ENCODE measurements around the gene SURF6. TPM values are rescaled to one million over a fixed set of nuclear protein-coding genes. Genes with fewer than 3 reads are reported as not detected.
A peak's percentile ranks its signal among the peaks of the same experiment; 100 is the strongest.

The SURF6 gene
- total RNA-seq, 3 donors from 2014 or later (not counting 1 experiment from before 2014, with no cell fraction given) = 13.8 to 23.5 (median 21.3) TPM

DNA sequence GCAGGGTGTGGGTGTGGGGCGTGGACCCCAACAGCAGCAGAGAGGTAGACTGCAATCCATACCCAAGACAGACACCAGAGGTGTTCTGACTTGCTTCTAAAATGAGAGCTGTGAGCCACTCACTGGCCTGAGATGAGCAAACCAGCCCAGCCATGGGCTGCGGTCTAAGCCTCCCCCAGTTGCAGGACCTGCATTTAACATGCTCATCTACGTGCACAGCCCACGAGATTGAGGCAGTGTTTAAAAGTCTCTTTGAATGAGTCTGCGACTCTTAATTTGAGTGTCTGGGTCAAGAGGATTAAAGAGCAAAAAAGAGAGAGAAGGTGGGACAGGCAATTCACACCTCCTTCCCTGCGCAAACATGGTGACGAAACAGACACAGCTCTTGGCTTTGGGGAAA, 33.9 kb upstream of the SURF6 start:
- DNase-seq (peak in 1 of 2 donors; percentile 59), ATAC-seq (no peak)
- WGBS (ENCODE audit: insufficient coverage) = 77% methylated on average over 7 of the region's 7 CpGs
- H3K27me3 Mint-ChIP-seq (ENCODE audit: low read depth in 2 of 2) = no peaks in the 10 kb centered on the region
- intact Hi-C loops (cut with micrococcal nuclease) = loop anchor here (2.0 to 10.0 kb wide), 2 partner anchors 13 to 185 kb away; partner anchors contain the start of genes SURF1 and SURF2
- Histone ChIP-seq H3K4me1 (ENCODE audit: control insufficient read depth, insufficient read depth, low read length) (peaks cover 77% of the 10 kb centered on the region), H3K4me3 (ENCODE audit: low read length) (no peak overlapping the region), H3K36me3 (ENCODE audit: control insufficient read depth, insufficient read depth, low read length) (peaks cover 38% of the 10 kb centered on the region), H3K27me3 (ENCODE audit: control insufficient read depth, insufficient read depth, low read length) (no peaks in the 10 kb centered on the region), H3K9me3 (ENCODE audit: control insufficient read depth, insufficient read depth, low read length) (no peaks in the 10 kb centered on the region), H3K27ac (ENCODE audit: low read length) (peak overlapping the region; percentile 89)
- TF ChIP-seq, protein P1, sequence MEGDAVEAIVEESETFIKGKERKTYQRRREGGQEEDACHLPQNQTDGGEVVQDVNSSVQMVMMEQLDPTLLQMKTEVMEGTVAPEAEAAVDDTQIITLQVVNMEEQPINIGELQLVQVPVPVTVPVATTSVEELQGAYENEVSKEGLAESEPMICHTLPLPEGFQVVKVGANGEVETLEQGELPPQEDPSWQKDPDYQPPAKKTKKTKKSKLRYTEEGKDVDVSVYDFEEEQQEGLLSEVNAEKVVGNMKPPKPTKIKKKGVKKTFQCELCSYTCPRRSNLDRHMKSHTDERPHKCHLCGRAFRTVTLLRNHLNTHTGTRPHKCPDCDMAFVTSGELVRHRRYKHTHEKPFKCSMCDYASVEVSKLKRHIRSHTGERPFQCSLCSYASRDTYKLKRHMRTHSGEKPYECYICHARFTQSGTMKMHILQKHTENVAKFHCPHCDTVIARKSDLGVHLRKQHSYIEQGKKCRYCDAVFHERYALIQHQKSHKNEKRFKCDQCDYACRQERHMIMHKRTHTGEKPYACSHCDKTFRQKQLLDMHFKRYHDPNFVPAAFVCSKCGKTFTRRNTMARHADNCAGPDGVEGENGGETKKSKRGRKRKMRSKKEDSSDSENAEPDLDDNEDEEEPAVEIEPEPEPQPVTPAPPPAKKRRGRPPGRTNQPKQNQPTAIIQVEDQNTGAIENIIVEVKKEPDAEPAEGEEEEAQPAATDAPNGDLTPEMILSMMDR (IDR thresholded peaks at IDR 0.05) = no peak
- H3K4me1 Mint-ChIP-seq = peaks cover 65 to 69% of the 10 kb centered on the region in 2 donors
- peak overlapping the region; percentile 85 for H3K4me3 Mint-ChIP-seq
- no peaks in the 10 kb centered on the region for H3K9me3 Mint-ChIP-seq
- H3K27ac Mint-ChIP-seq = peak overlapping the region; percentile 90 to 96
- H3K36me3 Mint-ChIP-seq = no peaks in the 10 kb centered on the region

GRCh38 chr9:133369422-133369821, 33.4 kb upstream of the SURF6 start:
- H3K27ac Mint-ChIP-seq = peak overlapping the region; percentile 90 to 96
- Histone ChIP-seq H3K27me3 (ENCODE audit: control insufficient read depth, insufficient read depth, low read length) (no peaks in the 10 kb centered on the region), H3K9me3 (ENCODE audit: control insufficient read depth, insufficient read depth, low read length) (no peaks in the 10 kb centered on the region), H3K36me3 (ENCODE audit: control insufficient read depth, insufficient read depth, low read length) (peaks cover 41% of the 10 kb centered on the region), H3K4me1 (ENCODE audit: control insufficient read depth, insufficient read depth, low read length) (peaks cover 72% of the 10 kb centered on the region), H3K4me3 (ENCODE audit: low read length) (no peak overlapping the region), H3K27ac (ENCODE audit: low read length) (peak overlapping the region; percentile 89)
- H3K4me1 Mint-ChIP-seq = peaks cover 60 to 64% of the 10 kb centered on the region in 2 donors
- intact Hi-C loops (cut with micrococcal nuclease) = no loop called here
- H3K4me3 Mint-ChIP-seq = peak overlapping the region; percentile 52
- TF ChIP-seq, protein P1 (IDR thresholded peaks at IDR 0.05) = no peak
- H3K9me3 Mint-ChIP-seq = no peaks in the 10 kb centered on the region
- no peak for ATAC-seq
- no peaks in the 10 kb centered on the region for H3K27me3 Mint-ChIP-seq (ENCODE audit: low read depth in 2 of 2)
- WGBS (ENCODE audit: insufficient coverage) = 71% methylated on average over 6 of the region's 6 CpGs
- no peaks in the 10 kb centered on the region for H3K36me3 Mint-ChIP-seq
- no peak for DNase-seq

DNA sequence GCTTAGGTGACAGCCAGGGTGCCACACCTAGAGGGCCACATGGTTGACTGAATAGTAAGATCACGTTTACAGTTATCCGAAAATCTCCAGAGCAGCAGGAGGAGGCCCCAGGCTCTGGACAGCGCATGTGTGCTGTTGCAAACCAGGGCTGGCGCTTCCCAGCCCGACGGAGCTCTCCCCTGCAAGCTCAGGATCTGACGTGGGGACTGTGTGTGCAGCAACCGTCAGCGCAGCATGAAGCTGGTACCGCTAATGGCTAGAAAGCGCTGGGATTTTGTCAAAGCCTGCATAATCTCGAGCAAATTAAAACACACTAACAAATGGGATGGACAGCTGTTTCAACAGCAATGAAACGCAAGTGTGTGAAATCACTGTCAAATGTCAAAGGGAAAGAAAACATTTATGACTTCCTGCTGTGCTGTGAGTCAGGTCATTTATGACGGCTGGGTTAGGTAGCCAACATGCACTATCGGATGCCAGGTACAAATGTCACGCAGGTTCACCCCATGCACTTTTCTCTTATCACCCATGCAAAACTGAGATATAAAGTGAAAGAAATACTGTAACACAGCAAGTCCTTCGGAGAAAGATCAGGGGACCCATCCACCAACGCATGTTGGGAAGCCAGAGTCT, 32.4 kb upstream of the SURF6 start:
- Mint-ChIP-seq H3K4me1 (peaks cover 61 to 73% of the 10 kb centered on the region in 2 donors), H3K27me3 (ENCODE audit: low read depth in 2 of 2) (no peaks in the 10 kb centered on the region), H3K27ac (peak overlapping the region; percentile 90 to 96), H3K36me3 (peaks cover 6% of the 10 kb centered on the region), H3K9me3 (no peaks in the 10 kb centered on the region), H3K4me3 (peak overlapping the region; percentile 45)
- Histone ChIP-seq H3K9me3 (ENCODE audit: control insufficient read depth, insufficient read depth, low read length) (no peaks in the 10 kb centered on the region), H3K27ac (ENCODE audit: low read length) (no peak overlapping the region), H3K4me3 (ENCODE audit: low read length) (no peak overlapping the region), H3K4me1 (ENCODE audit: control insufficient read depth, insufficient read depth, low read length) (peaks cover 65% of the 10 kb centered on the region), H3K27me3 (ENCODE audit: control insufficient read depth, insufficient read depth, low read length) (no peaks in the 10 kb centered on the region), H3K36me3 (ENCODE audit: control insufficient read depth, insufficient read depth, low read length) (peaks cover 50% of the 10 kb centered on the region)
- WGBS (ENCODE audit: insufficient coverage) = 83% methylated on average over 18 of the region's 18 CpGs
- ATAC-seq (no peak), DNase-seq (no peak)
- intact Hi-C loops (cut with micrococcal nuclease) = no loop called here
- TF ChIP-seq, protein P1 (IDR thresholded peaks at IDR 0.05) = no peak

DNA sequence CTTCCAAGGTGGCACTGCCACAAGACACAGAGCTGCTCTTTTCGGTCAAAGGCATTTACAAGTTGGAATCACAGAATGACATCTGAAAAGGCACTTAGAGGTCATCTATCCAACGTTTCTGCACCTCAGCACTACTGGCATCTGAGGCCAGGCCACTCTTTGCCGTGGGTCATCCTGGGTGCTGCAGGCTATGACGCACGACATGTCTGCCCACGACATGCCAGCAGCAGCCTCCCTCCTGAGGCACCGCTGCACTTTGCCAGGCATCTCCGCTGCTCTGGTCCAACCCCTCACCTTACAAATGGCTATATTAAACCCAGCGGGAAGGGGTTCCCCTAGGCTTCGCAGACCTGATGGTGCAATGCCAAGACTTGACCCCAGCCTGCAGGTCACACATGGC, 31.8 kb upstream of the SURF6 start:
- intact Hi-C loops (cut with micrococcal nuclease) = no loop called here
- H3K4me3 Mint-ChIP-seq = no peak overlapping the region
- Histone ChIP-seq H3K4me3 (ENCODE audit: low read length) (no peak overlapping the region), H3K27ac (ENCODE audit: low read length) (no peak overlapping the region), H3K27me3 (ENCODE audit: control insufficient read depth, insufficient read depth, low read length) (no peaks in the 10 kb centered on the region), H3K4me1 (ENCODE audit: control insufficient read depth, insufficient read depth, low read length) (peaks cover 60% of the 10 kb centered on the region), H3K9me3 (ENCODE audit: control insufficient read depth, insufficient read depth, low read length) (no peaks in the 10 kb centered on the region), H3K36me3 (ENCODE audit: control insufficient read depth, insufficient read depth, low read length) (peaks cover 51% of the 10 kb centered on the region)
- ATAC-seq = no peak
- H3K27me3 Mint-ChIP-seq (ENCODE audit: low read depth in 2 of 2) = no peaks in the 10 kb centered on the region
- peaks cover 7% of the 10 kb centered on the region for H3K36me3 Mint-ChIP-seq
- 92% methylated on average over 10 of the region's 10 CpGs for WGBS (ENCODE audit: insufficient coverage)
- no peaks in the 10 kb centered on the region for H3K9me3 Mint-ChIP-seq
- peaks cover 63 to 74% of the 10 kb centered on the region in 2 donors for H3K4me1 Mint-ChIP-seq
- no peak overlapping the region for H3K27ac Mint-ChIP-seq
- TF ChIP-seq, protein P1 (IDR thresholded peaks at IDR 0.05) = no peak
- no peak for DNase-seq
